ENCODE results near the gene CDKAL1. TPM values are rescaled to one million over a fixed set of nuclear protein-coding genes. Genes with fewer than 3 reads are reported as not detected.

Gene CDKAL1
- total and polyA plus RNA-seq, 2 experiments from 2014 or later = 14.4 to 19.5 TPM

DNA sequence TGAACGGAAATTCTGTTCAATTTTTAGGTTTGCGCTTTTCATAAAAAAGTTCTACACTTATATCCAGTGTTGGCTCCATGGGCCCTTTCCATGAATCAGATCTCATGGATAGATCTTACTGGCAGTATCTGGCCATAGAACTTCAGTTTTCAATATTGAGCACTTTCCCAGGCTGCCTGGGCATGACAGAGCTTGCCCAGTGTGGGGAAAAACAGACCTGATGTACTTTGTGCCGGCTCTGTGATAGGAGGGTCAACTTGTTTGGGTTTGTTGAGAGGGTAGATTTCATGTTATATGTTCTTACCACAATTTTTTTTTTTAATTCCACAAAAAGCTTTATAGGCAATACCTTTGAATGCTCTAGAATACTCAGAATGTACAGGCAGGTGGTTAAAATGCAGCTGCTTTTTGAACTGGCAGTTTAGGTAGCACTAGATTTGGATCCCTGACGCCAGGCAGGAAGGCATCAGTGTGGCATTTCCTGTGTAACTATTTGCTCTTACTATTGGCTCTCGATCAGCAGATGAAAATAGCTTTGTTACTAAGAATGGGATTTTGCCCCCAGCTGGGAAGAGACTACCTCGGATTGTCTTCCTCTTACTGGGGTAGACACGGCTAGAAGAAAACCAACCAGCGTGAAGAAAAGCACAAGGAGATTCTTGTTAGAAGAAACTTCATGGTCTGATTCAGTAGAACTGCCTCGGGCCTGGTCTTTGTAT lies 654.4 kb downstream of the CDKAL1 start:
- DNase-seq (ENCODE audit: low spot score) = no peak
- H3K4me1 ChIP-seq (ENCODE audit: insufficient read depth) = no peaks in the 10 kb centered on the region
- no peaks in the 10 kb centered on the region for H3K79me2 ChIP-seq
- 74% methylated on average over 9 of the region's 9 CpGs for WGBS (ENCODE audit: low lambda C conversion rate, missing lambda C conversion rate)
- H3K4me3 ChIP-seq = no peak overlapping the region
- H3K27ac ChIP-seq = no peak overlapping the region
- H3K27me3 ChIP-seq = no peaks in the 10 kb centered on the region
- no peak overlapping the region for H3K4me2 ChIP-seq
- H2AFZ ChIP-seq = no peak overlapping the region
- no peaks in the 10 kb centered on the region for H4K20me1 ChIP-seq (ENCODE audit: insufficient read depth, poor library complexity, severe bottlenecking)
- no peaks in the 10 kb centered on the region for H3K36me3 ChIP-seq (replicated peaks; ENCODE audit: insufficient read depth, low read depth)
- TF ChIP-seq EZH2 (IDR thresholded peaks at IDR 0.05; ENCODE audit: borderline replicate concordance) (no peak), EZH2phosphoT487 (IDR thresholded peaks at IDR 0.05; ENCODE audit: low read depth, severe bottlenecking, unreplicated experiment) (no peak), CTCF (IDR thresholded peaks at IDR 0.05; ENCODE audit: poor library complexity) (no peak)
- no peaks in the 10 kb centered on the region for H3K9me3 ChIP-seq (ENCODE audit: low read depth)
- H3K9me2 ChIP-seq (replicated peaks; ENCODE audit: insufficient read depth) = no peaks in the 10 kb centered on the region

- no peaks in the 10 kb centered on the region for H3K79me2 ChIP-seq
- H3K4me2 ChIP-seq = no peak overlapping the region
- no peak overlapping the region for H3K4me3 ChIP-seq
- no peak for DNase-seq (ENCODE audit: low spot score)
- TF ChIP-seq EZH2 (IDR thresholded peaks at IDR 0.05; ENCODE audit: borderline replicate concordance) (no peak), EZH2phosphoT487 (IDR thresholded peaks at IDR 0.05; ENCODE audit: low read depth, severe bottlenecking, unreplicated experiment) (no peak), CTCF (IDR thresholded peaks at IDR 0.05; ENCODE audit: poor library complexity) (no peak)
- no peak overlapping the region for H2AFZ ChIP-seq
- no peaks in the 10 kb centered on the region for H3K4me1 ChIP-seq (ENCODE audit: insufficient read depth)
- no peaks in the 10 kb centered on the region for H3K36me3 ChIP-seq (replicated peaks; ENCODE audit: insufficient read depth, low read depth)
- no peaks in the 10 kb centered on the region for H4K20me1 ChIP-seq (ENCODE audit: insufficient read depth, poor library complexity, severe bottlenecking)
- no peak overlapping the region for H3K27ac ChIP-seq
- H3K27me3 ChIP-seq = no peaks in the 10 kb centered on the region
- 84% methylated on average over 4 of the region's 4 CpGs for WGBS (ENCODE audit: low lambda C conversion rate, missing lambda C conversion rate)
- no peaks in the 10 kb centered on the region for H3K9me3 ChIP-seq (ENCODE audit: low read depth)
- no peaks in the 10 kb centered on the region for H3K9me2 ChIP-seq (replicated peaks; ENCODE audit: insufficient read depth)
These were observed 655.5 kb downstream of the CDKAL1 start for GRCh38 chr6:21189759-21190158.

- Histone ChIP-seq H3K27ac (no peak overlapping the region), H4K20me1 (ENCODE audit: insufficient read depth, poor library complexity, severe bottlenecking) (no peaks in the 10 kb centered on the region), H3K4me2 (peak overlapping the region; percentile 25), H3K9me3 (ENCODE audit: low read depth) (no peaks in the 10 kb centered on the region), H3K27me3 (no peaks in the 10 kb centered on the region), H3K9me2 (replicated peaks; ENCODE audit: insufficient read depth) (no peaks in the 10 kb centered on the region), H3K4me3 (no peak overlapping the region), H3K79me2 (no peaks in the 10 kb centered on the region), H3K36me3 (replicated peaks; ENCODE audit: insufficient read depth, low read depth) (no peaks in the 10 kb centered on the region), H3K4me1 (ENCODE audit: insufficient read depth) (no peaks in the 10 kb centered on the region), H2AFZ (no peak overlapping the region)
- DNase-seq (ENCODE audit: low spot score) = no peak
- 97% methylated on average over 2 of the region's 2 CpGs for WGBS (ENCODE audit: low lambda C conversion rate, missing lambda C conversion rate)
- no peak for TF ChIP-seq EZH2phosphoT487 (IDR thresholded peaks at IDR 0.05; ENCODE audit: low read depth, severe bottlenecking, unreplicated experiment)
- no peak for TF ChIP-seq CTCF (IDR thresholded peaks at IDR 0.05; ENCODE audit: poor library complexity)
- no peak for TF ChIP-seq EZH2 (IDR thresholded peaks at IDR 0.05; ENCODE audit: borderline replicate concordance)
These were observed 656.4 kb downstream of the CDKAL1 start for GRCh38 chr6:21190701-21191100.

All from hepatocyte (in vitro differentiated cells).